GM04503 (cell line): ENCODE data around the gene MICAL2.
A peak's percentile ranks its signal among the peaks of the same experiment; 100 is the strongest.

ENCODE experiments used
- DNase-seq: peaks from one replicate; pipeline ENCODE4 v3.0.0-alpha.2; 2012; ENCODE audit warnings: low read depth

The MICAL2 gene

DNA sequence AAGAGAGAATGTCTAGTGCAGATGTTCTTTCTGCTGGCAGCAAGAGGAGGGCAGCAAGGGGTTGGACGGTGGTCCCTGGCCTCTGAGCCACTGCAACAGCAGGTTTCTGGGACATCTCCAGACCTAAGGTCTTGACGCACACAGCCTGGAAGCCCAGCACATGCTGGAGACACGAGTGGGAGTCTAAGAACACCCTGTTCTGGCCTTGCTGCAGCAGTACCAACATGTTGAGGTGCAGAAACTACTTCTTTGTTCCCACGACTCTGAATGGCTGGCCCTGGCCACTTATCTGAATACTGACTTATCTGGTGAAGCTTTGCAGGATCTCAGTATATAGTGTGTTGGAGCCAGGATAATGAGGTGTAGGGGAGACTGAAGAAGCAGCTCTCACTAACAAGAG is 6.8 kb downstream of the MICAL2 start:
- no peak for DNase-seq

DNA sequence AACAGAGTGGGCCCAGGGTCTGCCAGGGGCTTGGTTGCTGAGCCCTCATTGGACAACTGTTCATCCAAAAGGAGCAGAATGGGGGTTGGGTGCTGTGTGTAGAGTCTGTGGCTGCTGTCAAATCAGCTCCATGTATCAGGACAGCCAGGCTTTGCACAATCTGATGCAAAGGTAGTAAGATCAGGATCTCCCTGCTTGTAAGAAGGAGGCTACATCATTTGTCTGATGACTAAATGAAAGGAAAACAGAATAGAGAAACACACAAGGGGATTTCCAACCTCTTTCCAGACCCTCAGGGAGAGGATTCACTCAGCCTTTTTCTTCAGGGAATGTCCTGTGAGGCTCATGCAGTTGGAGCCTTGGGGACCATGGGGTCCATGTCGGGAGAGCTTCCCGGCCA is 7.2 kb downstream of the MICAL2 start:
- no peak for DNase-seq

DNA sequence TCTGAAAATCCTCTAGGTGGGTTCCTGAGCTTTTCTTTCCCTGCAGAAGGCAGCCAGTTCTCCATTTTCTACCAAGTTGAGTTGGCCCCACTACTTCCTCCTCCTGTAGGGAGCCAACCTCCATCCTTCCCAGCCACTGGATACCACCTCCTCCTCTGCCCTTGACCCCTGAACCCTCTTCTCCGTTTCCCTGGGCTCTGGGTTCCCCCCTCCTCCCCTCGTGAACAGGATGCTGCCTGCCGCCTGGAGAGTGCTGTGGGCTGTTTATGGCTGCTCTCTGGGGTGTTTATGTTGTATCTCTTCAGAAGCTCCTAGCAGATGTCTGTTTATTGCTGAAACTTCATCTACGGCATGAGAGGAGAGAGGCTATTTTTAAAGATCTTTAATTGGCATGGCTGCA is 8.6 kb downstream of the MICAL2 start:
- no peak for DNase-seq

DNA sequence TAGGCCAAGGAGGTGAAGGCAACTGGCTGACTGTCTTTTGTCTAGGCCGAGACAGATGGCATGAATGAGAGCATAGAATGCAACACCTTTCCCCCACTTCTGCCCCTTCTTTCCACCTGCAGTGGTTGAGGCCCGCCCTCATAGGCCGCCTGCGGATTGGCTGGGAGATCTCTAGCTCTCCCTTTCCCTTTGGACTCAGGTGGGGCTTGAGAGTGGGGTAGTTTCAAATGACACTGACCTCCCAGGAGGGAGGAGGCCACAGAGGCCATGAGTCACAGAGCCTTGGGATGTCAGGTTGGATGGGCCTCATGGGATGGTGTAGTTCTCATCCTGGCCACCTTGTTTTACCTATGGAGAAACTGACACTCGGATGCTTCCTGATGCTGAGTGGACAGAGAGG is 9.1 kb downstream of the MICAL2 start:
- no peak for DNase-seq

DNA sequence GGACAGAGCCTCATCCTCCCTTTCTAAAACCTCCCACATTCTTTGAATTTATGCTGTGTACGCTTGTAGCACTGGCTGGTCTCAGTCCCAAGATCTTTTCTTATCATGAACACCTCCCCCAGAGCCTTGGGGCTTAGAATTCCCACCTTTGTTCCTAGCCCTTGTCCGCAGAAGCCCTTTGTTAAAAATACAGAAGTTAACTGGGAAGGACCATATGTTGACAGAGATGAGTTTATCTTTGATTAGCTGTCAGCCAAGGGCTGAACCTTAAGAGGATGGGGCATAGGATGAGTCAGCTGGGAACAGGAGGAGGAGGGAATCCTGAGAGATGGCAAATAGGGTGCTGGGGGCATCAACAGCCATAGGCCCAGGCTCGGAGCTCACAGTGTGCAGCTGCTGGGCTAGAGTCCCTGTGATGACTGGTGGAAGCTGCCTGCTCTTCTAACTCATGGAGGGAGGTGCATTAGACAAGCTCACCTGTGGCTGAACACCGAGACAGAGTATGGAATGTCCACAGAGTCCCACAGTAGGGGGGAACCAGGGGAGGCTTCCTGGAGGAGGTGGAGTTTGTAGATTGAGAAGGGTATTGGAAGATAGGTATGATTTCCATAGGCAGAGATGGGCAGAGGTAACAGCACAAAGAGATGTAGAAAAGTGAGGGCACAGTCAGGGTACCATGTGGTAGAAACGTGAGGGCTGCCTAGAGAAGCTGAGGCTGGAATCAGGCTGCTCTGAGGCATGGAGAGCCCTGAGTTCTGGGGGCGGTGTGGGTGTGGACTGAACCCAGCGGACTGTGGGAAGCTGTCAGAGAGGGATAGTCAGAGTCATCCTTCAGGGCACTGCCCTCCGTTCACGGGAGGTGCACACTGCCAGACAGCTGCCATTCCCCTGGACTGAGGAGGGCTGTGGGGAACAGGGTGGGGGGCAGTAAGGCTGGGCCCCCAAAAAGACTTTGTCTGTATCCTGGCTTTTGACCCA is 9.9 kb downstream of the MICAL2 start:
- no peak for DNase-seq

DNA sequence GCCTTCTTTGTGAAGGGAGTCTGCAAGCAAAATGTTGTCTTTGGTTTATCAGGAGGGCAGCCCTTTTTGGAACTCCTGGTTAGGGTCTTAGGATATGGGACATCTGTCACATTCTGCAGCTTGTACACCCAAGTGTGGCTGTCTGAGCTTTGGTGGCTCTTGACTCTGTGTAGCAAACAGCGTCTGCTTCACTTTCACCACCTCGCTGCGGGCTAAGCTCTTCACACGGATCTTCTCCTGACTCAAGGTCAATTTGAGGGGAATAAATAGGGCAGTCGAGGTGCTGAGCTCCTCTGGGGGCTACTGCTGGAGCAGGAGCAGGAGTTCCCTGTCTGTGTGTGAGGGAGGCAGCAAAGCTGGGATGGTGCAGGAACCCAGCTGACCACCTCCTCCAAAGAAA is 10.6 kb downstream of the MICAL2 start:
- no peak for DNase-seq

DNA sequence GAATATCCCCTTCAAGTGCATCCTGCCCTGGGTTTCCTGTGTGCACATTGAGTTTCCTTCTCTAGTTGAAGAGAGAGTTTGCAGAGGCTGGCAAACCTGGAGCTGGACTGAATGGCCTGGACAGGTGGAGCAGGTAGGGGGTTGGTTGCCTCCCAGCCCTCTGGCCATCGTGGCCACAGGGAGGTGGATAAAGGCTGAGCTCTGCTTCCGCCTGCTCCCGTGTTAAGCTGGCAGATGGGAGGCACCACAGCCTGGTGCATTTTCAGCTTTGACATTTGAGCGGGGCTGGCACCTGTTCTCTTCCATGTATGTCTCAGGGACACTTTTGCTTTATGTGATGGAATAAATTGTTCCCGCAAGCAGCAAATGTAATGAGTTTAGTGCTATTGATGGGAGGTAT is 11.1 kb downstream of the MICAL2 start:
- DNase-seq = no peak

DNA sequence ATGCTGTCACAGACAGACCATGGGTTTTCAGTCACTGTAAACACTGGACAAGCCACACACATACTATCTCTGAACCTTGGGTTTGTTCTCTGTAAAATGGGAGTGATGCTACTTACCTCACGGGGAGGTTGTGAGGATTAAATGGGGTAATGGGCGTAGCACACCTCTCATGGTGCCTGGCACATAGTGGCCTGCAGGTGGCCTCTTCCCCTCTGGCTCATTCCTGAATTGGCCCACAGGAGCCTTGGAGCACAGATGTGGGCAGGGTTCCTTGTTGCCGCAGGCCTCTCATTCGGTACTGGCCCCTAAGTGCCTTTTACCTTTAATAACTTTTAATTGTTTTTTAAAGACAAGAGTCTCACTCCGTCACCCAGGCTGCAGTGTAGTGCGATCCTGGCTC is 11.7 kb downstream of the MICAL2 start:
- no peak for DNase-seq

DNA sequence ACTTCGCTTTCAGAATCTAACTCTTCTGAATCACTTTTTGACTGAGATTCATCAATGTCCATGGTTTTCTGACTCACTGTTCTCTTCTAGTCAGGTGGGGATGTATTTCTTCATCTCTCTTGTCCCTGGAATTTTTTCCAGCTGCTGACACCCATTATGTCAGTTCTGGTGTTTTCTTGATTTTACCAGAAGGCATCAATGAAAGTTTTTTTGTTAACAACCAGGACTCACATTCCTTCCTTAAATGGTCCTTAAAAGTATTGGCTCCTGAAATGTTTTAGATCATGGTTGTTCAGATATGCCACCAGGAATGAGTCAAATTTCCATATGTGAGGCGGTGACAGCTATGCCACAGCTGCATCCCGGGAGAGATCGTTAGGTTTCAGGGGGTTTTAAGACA is 12.9 kb downstream of the MICAL2 start:
- DNase-seq = peak; percentile 37

DNA sequence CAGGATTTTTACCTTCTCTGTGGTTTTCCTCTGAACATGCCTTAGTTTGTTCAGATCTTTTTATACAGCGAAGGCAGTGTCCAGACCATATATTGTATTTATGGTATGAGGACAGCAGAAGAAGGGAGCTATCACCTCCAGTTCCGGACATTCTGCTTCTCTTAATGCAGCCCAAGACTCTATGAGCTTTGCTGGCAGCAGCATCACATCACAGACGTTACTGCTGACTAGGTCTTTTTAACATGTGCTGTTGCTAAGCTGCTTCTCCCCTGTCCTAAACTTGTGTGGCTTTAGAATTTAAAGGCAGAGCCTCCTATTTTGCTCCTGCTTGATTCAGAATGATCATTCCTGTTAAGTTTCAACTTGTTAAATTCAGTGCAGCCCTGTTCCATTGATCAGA is 13.4 kb downstream of the MICAL2 start:
- no peak for DNase-seq

DNA sequence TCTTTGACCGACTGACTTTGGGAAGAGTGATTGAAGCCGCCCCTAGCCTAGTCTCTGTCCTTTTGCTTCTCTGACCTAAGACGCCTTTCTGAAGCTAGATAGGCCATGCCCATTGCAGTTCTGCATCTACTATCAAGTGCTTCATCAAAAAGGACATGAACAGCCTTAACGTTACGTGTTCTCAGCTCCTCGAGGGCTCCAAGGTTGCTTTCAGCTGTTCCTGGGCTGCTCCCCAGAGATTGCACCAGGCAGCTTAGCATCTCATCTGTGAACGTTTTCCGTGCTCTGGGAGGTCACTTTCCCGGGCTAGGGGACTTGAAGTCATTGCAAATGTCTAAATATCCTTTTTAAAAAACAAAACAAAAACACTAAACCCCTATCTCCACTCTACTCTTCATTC is 13.9 kb downstream of the MICAL2 start:
- no peak for DNase-seq

DNA sequence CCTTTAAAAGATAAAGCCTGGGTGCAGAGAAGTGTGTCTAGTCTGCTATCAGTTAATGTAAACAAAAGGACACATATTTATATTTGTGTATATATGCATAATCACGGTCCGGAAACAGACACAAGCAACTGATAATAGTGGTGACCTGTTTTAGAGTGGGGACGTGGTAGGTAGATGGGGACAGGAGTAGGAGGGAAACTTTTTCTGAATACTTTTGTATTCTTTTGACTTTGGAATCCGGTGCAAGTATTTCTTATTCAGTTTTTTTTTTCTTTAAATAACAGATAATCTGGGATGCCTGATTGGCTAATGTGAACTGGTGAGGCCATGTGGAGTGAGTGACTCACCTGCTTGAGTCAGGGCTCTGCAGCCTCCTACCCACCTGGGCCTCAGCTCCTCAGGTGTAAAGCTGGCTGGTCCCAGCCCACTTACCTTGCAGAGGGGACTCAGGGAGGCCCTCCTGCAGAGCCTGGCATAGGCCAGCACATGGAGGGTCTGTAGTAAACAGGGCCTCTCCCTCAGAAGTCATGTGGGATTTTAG is 15.3 kb downstream of the MICAL2 start:
- DNase-seq = no peak

DNA sequence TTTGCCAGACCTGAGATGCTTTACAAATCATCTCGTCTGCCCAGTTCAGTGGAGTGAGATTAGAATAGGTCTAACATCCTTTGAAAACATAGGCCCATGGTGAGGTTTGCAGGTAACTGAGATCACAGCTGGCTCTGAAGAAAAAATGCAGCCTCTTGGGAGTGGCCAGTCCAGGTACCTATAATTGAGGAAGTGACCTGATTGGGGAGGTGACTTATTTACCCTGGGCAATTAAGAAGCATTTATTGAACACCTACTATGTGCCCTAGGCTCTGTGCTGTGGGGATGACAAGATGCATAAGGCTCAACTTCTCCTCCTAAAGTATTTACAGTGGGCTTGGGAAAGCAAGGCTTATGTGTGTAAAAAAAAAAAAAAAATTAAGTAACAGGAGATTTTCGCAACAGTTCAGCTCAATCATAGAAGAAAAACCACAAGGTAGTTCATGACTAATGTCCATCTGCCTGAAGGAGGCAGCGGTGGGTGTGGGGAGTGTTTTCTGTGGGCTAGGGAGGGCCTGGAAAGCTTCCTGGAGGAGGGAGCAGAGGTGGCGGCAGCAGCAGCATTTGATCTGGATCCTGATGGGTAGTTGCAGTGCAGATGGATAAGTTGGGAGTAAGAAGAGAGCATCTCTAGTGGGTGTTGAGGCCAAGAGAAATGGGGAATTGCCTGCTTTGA is 16.1 kb downstream of the MICAL2 start:
- peak; percentile 52 for DNase-seq

DNA sequence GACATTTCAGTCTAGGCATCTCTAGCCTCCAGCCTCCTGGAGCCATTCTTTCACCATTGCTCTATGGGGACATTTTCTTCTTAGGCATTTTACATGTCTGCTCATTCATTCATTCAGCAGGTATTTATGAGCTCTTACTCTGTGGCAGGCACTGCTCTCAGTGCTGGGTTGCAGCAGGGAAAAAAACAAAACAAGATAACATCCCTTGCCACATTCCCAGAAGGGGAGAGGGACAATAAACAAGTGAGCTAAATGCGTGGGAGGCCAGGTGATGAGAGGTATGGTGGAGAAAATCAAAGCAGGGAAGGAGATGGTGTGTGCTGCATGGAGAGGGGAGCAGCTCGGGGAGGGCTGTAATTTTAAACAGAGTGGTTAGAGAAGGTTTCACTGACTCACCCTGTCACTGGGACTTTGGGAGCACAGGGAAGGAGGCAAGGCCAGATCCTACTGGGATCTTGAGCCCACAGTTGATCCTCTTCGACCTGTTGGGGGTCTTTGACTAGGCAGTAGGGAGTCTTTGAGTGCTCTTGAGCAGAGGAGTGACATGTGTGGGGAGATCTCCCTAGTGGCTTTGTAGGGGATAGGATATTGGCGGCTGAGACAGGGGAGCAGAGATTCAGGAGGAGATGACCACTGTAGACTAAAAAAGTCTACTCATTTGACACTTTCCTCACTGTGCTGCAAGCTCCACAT is 17.0 kb downstream of the MICAL2 start:
- DNase-seq = no peak

DNA sequence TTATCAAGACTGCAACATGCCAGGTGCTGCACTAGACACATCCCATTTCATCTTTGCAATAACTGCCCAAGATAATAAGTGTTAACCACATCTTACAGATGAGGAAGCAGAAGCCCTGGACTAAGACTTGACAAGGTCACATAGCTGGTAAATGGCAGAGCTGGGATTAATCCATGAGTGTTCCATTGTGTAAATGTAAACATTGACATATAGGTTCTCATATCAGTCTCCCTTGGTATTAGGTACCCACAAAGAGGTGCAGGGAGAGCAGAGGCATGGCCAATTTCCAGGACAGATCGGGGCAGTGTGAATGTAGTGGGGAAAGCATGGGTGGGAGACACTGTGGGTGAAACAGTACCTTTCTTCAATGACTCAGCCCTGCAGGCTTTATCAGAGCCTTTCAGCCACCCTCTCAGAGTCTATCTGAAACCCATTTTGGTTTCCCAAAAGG is 17.9 kb downstream of the MICAL2 start:
- no peak for DNase-seq

DNA sequence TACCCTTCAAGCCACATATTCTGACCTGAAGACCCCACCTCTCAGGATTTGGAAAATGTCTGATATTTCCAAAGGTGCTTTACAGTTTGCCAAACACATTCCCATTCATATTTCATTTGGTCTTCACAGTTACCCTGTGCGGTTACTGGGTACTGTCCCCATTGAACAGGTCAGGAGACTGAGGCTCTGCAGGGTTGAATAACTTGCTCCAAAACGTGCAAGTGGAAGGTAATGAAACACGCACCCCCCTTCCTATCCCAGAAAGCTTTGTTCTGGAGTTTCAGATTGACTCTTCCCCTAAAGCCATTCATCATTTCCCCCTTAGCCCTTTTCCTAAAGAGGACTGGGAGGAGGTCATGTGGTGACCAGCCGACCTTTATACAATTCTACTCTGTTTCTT is 18.8 kb downstream of the MICAL2 start:
- no peak for DNase-seq

DNA sequence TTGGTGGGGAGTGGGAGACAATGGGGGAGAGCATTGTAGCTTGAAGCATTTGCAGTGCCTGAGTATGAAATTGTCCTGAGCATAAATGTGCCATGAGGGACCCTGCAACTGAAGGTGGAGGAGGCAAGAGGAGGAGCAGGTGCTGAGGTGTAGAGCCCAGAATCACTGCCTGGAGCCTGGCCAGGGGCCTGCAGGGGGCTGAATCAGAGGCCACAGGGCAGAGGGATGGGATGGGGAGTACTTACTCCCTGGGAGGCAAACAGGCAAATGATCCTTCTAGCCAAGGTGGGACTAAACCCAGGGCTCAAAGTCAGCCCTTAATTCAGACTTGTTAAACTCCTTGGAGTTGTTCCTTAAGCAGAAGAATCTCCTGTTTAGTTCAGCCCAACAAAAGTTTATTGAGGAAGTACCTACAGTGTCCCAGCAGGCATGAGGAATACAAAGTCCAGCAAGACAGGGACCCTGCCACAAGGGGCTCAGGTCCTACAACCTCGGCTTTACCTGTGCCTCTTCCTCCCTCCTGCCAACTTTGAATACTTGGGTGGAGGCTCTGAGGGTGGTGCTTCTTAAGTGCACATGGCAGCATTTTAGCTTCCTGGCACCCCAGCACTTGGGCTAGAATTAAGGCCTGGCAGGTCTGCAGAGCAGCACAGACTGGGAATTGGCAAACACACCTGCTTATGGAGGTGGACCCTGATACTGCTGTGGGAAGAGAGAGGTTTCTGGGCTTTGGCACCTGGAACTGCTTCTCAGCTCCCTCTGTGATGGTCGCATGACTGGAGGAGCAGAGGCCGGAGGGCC is 20.0 kb downstream of the MICAL2 start:
- DNase-seq = no peak

DNA sequence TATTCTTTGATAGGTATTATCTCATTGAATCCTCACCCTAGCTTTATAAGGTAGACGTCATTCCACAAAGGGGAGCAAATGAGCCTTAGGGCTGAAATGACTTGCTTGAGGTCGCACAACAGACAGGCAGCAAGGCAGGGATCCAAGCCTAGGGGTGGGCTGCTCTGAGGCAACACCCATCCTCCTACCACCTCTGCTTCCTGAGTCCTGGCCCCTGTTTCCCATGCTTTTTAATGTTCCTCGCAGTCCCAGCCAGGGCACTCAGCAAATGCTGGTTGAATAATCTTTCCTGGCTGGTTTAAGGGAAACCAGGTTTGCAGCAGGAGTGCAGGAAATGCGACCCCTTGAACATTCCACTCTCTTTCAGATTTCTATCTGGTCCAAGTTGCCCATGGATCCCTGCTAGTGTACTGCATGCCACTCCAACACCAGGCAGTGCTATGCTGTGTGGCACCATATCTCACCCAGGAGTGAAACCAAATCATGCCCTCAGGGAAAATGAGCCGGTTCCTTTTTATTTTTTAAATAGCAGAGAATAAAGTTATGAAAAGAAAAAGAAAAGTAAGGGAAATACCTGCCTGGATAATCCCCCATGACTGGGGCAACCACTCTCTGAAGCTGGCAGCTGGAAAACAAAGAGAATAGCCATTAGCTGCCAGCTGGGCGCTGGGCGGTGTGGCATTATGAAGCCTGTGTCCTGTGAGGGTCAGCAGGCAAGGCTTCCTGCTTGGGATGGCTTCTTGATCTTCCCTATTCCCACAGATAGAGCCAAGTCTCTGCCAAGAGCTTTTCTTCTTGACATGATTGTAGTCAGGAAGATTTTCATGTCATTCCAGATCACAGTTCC is 21.8 kb downstream of the MICAL2 start:
- no peak for DNase-seq

DNA sequence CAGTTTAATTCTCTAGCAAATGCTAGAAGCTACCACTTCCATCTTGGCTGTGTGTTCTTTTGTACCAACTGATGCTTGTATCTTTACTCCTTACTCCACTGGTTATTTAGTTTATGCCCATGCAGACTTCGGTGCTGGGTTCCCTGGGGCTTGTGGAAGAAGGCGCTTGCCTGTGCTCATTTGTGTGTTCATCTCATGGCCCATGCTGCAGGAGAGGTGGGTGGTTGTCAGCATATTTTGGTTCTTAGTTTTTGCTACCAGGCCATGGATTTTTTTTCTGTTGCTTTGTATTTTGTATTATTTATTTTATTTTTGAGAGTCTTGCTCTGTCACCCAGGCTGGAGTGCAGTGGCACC is 22.4 kb downstream of the MICAL2 start:
- no peak for DNase-seq

DNA sequence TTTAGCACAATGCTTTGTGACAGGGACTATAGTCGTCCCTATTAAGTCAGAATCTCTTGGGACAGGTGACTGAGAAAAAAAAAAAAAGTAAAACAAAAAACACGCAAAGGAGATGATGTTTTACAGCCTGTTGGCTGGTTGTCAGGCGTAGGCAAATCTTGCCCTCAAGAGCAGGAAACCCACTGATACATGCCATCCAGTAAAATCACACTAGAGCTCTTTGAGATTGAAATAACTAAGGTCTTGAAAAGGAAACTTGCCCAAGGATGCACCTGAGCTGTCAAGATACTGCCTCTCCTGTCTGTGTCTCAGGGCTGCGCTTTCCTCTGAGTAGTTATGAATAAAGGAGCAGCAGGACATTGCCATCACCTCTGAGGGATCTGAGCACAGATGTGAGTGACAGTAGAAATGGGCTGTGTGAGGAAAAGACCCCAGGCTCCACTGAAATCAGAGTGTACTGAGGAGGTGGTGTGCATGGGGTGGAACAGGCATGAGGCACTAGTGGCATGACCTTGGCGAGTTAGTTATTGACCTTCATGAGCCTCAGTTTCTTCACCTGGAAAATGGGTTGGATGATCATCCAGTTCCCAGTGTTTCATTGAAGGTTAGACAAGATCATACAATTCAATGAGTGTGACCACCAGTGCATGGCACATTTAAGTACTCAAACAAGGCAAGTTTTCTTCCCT is 23.3 kb downstream of the MICAL2 start:
- DNase-seq = no peak
